ENCODE measurements around the gene GTF2H2C_2.
A peak's percentile ranks its signal among the peaks of the same experiment; 100 is the strongest.
"Not testable (repeated sequence)": the region's sequence is repeated elsewhere in the genome, so short reads cannot be mapped to it uniquely, and the experiment has no call there.

GTF2H2C_2 gene

GRCh38 chr5:70415117-70415516, at the start of gene GTF2H2C_2:
GTF2H2C_2 (plus strand) TSS chr5:70415368.
- H3K4ac ChIP-seq (ENCODE audit: low read depth, low read length); H4K8ac ChIP-seq (ENCODE audit: low read depth in 2 of 2, low read length in 2 of 2); H2AK5ac ChIP-seq (ENCODE audit: low read depth, low read length); H3K9me1 ChIP-seq (ENCODE audit: insufficient read depth, low read length); H3K79me1 ChIP-seq (ENCODE audit: low read depth in 1 of 2, low read length in 2 of 2); H3K27ac ChIP-seq (ENCODE audit: insufficient read depth, low read length); H3K36me3 ChIP-seq (ENCODE audit: control insufficient read depth, insufficient read depth, low read length); H3K4me2 ChIP-seq (ENCODE audit: low read depth, low read length); in situ Hi-C loops (cut with MboI; ENCODE audit: low sequenced_read_pairs); H2BK15ac ChIP-seq (ENCODE audit: low read depth, low read length); H3K27me3 ChIP-seq (ENCODE audit: control insufficient read depth, insufficient read depth, low read length); BruUV-seq (replicated peaks); H2BK120ac ChIP-seq (ENCODE audit: low read depth, low read length); POLR2A ChIA-PET (ENCODE audit: unreplicated experiment); H2BK5ac ChIP-seq (ENCODE audit: low read depth, low read length, poor library complexity, severe bottlenecking); H3K23ac ChIP-seq (ENCODE audit: low read depth, low read length); H3K56ac ChIP-seq (ENCODE audit: extremely low read depth, insufficient read depth, low read length); H3K18ac ChIP-seq (ENCODE audit: low read depth, low read length); H3K4me1 ChIP-seq (ENCODE audit: control insufficient read depth, insufficient read depth, low read length); H2AFZ ChIP-seq (replicated peaks; ENCODE audit: low read length, poor library complexity); H3K9ac ChIP-seq (ENCODE audit: low read depth, low read length); CTCF ChIA-PET; dilution Hi-C loops (cut with HindIII; ENCODE audit: low sequenced_read_pairs, unreplicated experiment); H4K91ac ChIP-seq (ENCODE audit: insufficient read depth, low read depth, low read length); H3K4me3 ChIP-seq (ENCODE audit: insufficient read depth, low read depth, low read length); H2BK20ac ChIP-seq (ENCODE audit: low read depth, low read length); H4K5ac ChIP-seq (ENCODE audit: low read depth, low read length); H3K9me3 ChIP-seq (ENCODE audit: control insufficient read depth, insufficient read depth, low read length); DNase-seq; H3K14ac ChIP-seq (replicated peaks; ENCODE audit: low read depth, low read length); H2AK9ac ChIP-seq (replicated peaks; ENCODE audit: low read depth, low read length, poor library complexity); H4K20me1 ChIP-seq (ENCODE audit: insufficient read depth, low read length); intact Hi-C loops (cut with micrococcal nuclease): not testable (repeated sequence)
- no CpG with 5 or more reads among the region's 39 CpGs for WGBS, 2 experiments (ENCODE audit: extremely low coverage in 2 of 2, insufficient read length in 1 of 2)
- peak; percentile 98 for ATAC-seq (ENCODE audit: low read depth)
